Colonic mucosa (tissue), 4 donors: Measurements from ENCODE around the gene BAZ2A. TPM values are rescaled to one million over a fixed set of nuclear protein-coding genes. Genes with fewer than 3 reads are reported as not detected.

Experiments used
- DNase-seq: peaks from one replicate; pipeline ENCODE4 v3.0.0-alpha.2; 2020
- H3K27ac ChIP-seq: fragments of 200-600 bp; one replicate; pipeline ENCODE4 v1.8.0; 2021
- H3K27me3 ChIP-seq: fragments of 200-600 bp; one replicate; pipeline ENCODE4 v1.8.0; 2021
- H3K36me3 ChIP-seq: fragments of 200-600 bp; one replicate; pipeline ENCODE4 v1.8.0; 2021
- H3K4me1 ChIP-seq: fragments of 200-600 bp; one replicate; pipeline ENCODE4 v1.8.0; 2021; ENCODE audit warnings: mild to moderate bottlenecking
- H3K4me3 ChIP-seq: fragments of 200-600 bp; one replicate; pipeline ENCODE4 v1.8.0; 2021
- H3K9ac ChIP-seq, 2 donors: one replicate each; pipeline ENCODE4 v1.7.0; 2013; ENCODE audit warnings: control low read depth in 2 of 2, low read depth in 2 of 2, low read length in 2 of 2
- H3K9me3 ChIP-seq: fragments of 200-600 bp; one replicate; pipeline ENCODE4 v1.8.0; 2021
- CTCF ChIP-seq: fragments of 200-600 bp; IDR thresholded peaks from one replicate; pipeline ENCODE4 v1.8.0; 2022; ENCODE audit warnings: antibody characterized with exemption, mild to moderate bottlenecking
- intact Hi-C: fragments of 100-400 bp; cut with DNase I; formaldehyde crosslinking; loops from one replicate; pipeline ENCODE4 v1.14.1; 2022
- total RNA-seq, 2 donors: library from RNA; stranded (reverse); fragmentation: NEBNext Ultra II Directional in 1 of 2; extraction: Animal tissue kit (Norgen Biotek cat#: 25700) in 1 of 2; gene quantifications; one replicate each; pipeline ENCODE4 v1.2.1, GENCODE V29; 2021
- donor health status: healthy.
- donor health status: DM: no; HTN: no; CAD: no.
- donor health status: DM: no; HTN: no; CAD: no.

Gene BAZ2A
- total RNA-seq, 2 donors from 2014 or later = 85.8 to 99.2 TPM

GRCh38 chr12:56568146-56568545, 62.0 kb downstream of the BAZ2A start:
- intact Hi-C loops = loop anchor here (2.0 kb wide), 1 partner anchor 53 kb away; no protein-coding TSS in a partner anchor
- no peak overlapping the region for H3K4me3 ChIP-seq
- H3K9me3 ChIP-seq = no peaks in the 10 kb centered on the region
- TF ChIP-seq CTCF = no peak
- no peaks in the 10 kb centered on the region for H3K36me3 ChIP-seq
- peaks cover 8% of the 10 kb centered on the region for H3K4me1 ChIP-seq
- H3K27ac ChIP-seq = no peak overlapping the region
- DNase-seq = no peak
- H3K9ac ChIP-seq = no peak overlapping the region
- H3K27me3 ChIP-seq = no peaks in the 10 kb centered on the region

GRCh38 chr12:56565510-56566101, 64.5 kb downstream of the BAZ2A start:
- Histone ChIP-seq H3K27me3 (no peaks in the 10 kb centered on the region), H3K4me1 (peaks cover 8% of the 10 kb centered on the region), H3K9me3 (no peaks in the 10 kb centered on the region), H3K9ac (peak overlapping the region; percentile 31 to 56), H3K4me3 (peak overlapping the region; percentile 2), H3K27ac (peak overlapping the region; percentile 79), H3K36me3 (no peaks in the 10 kb centered on the region)
- no peak for TF ChIP-seq CTCF
- DNase-seq = peak; percentile 76
- intact Hi-C loops = no loop called here

GRCh38 chr12:56551070-56551469, 79.1 kb downstream of the BAZ2A start:
- no peak for TF ChIP-seq CTCF
- no peaks in the 10 kb centered on the region for H3K27me3 ChIP-seq
- no peaks in the 10 kb centered on the region for H3K9me3 ChIP-seq
- no peaks in the 10 kb centered on the region for H3K4me1 ChIP-seq
- no peak for DNase-seq
- no peak overlapping the region for H3K9ac ChIP-seq
- intact Hi-C loops = no loop called here
- no peaks in the 10 kb centered on the region for H3K36me3 ChIP-seq
- no peak overlapping the region for H3K4me3 ChIP-seq
- H3K27ac ChIP-seq = no peak overlapping the region

GRCh38 chr12:56546680-56547079, 83.4 kb downstream of the BAZ2A start:
- Histone ChIP-seq H3K36me3 (no peaks in the 10 kb centered on the region), H3K9me3 (no peaks in the 10 kb centered on the region), H3K27me3 (no peaks in the 10 kb centered on the region), H3K9ac (no peak overlapping the region), H3K4me1 (no peaks in the 10 kb centered on the region), H3K4me3 (no peak overlapping the region), H3K27ac (no peak overlapping the region)
- no peak for TF ChIP-seq CTCF
- no peak for DNase-seq
- intact Hi-C loops = no loop called here

Other genes with a start within 250 kb of the BAZ2A start
- 10 to 100 TPM in 1 of 2 donors, 1 to 10 TPM in 1; 9.1 to 36.4 TPM for gene TIMELESS, start 180.9 kb downstream of the BAZ2A start, total RNA-seq
- not detected for gene MIP, start 175.7 kb downstream of the BAZ2A start, total RNA-seq
- gene SPRYD4, start 161.7 kb downstream of the BAZ2A start, total RNA-seq = 1 to 10 TPM; 4.0 to 4.2 TPM
- gene GLS2, start 142.2 kb downstream of the BAZ2A start, total RNA-seq = 1 to 10 TPM; 1.7 to 3.0 TPM
- gene RBMS2, start 108.5 kb downstream of the BAZ2A start, total RNA-seq = 10 to 100 TPM; 16.8 to 42.7 TPM
- gene ATP5F1B, start 15.7 kb upstream of the BAZ2A start, total RNA-seq = 1,000 to 10,000 TPM; 1,505 to 1,554 TPM
- 100 to 1,000 TPM; 242 to 303 TPM for gene PTGES3, start 58.0 kb upstream of the BAZ2A start, total RNA-seq
- 100 to 1,000 TPM; 622 to 763 TPM for gene NACA, start 95.0 kb upstream of the BAZ2A start, total RNA-seq
- gene PRIM1, start 122.0 kb upstream of the BAZ2A start, total RNA-seq = 10 to 100 TPM in 1 of 2 donors, 1 to 10 TPM in 1; 6.5 to 18.6 TPM
- 1 to 10 TPM; 2.0 to 5.8 TPM for gene HSD17B6, start 133.0 kb upstream of the BAZ2A start, total RNA-seq